ENCODE measurements around the gene ADGRA3.

Gene ADGRA3

GRCh38 chr4:22442956-22443355 is 72.9 kb downstream of the ADGRA3 start:
- TF ChIP-seq PRDM1 (tag by site-specific recombination; IDR thresholded peaks at IDR 0.05), result no peak
- Histone ChIP-seq H3K27ac (ENCODE audit: extremely low read depth, low read depth, low read length) (no peak overlapping the region), H3K4me3 (ENCODE audit: low read depth, low read length) (no peak overlapping the region), H3K4me1 (ENCODE audit: control insufficient read depth, insufficient read depth, low read length) (no peaks in the 10 kb centered on the region), H3K9me3 (ENCODE audit: control insufficient read depth, insufficient read depth, low read depth, low read length) (no peaks in the 10 kb centered on the region), H3K36me3 (ENCODE audit: control insufficient read depth in 2 of 2, insufficient read depth in 1 of 2, low read length in 2 of 2) (peaks cover 0 to 27% of the 10 kb centered on the region in 2 experiments; a peak in 2 of 3 replicates)
- ChIA-PET CTCF (interaction anchor here (0.6 kb wide), 1 partner anchor 41 kb away, joined by 3 read pairs; no protein-coding TSS in a partner anchor), POLR2A (no interaction called here)

- no peak for TF ChIP-seq ZFP3 (tag by site-specific recombination; IDR thresholded peaks at IDR 0.05; ENCODE audit: low read depth)
- TF ChIP-seq, protein P1, sequence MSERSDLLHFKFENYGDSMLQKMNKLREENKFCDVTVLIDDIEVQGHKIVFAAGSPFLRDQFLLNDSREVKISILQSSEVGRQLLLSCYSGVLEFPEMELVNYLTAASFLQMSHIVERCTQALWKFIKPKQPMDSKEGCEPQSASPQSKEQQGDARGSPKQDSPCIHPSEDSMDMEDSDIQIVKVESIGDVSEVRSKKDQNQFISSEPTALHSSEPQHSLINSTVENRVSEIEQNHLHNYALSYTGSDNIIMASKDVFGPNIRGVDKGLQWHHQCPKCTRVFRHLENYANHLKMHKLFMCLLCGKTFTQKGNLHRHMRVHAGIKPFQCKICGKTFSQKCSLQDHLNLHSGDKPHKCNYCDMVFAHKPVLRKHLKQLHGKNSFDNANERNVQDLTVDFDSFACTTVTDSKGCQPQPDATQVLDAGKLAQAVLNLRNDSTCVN (tag by site-specific recombination; optimal IDR thresholded peaks at IDR 0.05), result no peak
- TF ChIP-seq ZSCAN5A (tag by site-specific recombination; IDR thresholded peaks at IDR 0.05), result no peak
- no peak for TF ChIP-seq SP7 (tag by site-specific recombination; IDR thresholded peaks at IDR 0.05)
- TF ChIP-seq ZNF449 (tag by site-specific recombination; IDR thresholded peaks at IDR 0.05), result no peak
- POLR2A ChIA-PET, result interaction anchor here (0.5 kb wide), 1 partner anchor 492 kb away, joined by 3 read pairs; the partner anchor contains the start of gene KCNIP4
Measured at GRCh38 chr4:22440999-22441398, 74.9 kb downstream of the ADGRA3 start.

DNA sequence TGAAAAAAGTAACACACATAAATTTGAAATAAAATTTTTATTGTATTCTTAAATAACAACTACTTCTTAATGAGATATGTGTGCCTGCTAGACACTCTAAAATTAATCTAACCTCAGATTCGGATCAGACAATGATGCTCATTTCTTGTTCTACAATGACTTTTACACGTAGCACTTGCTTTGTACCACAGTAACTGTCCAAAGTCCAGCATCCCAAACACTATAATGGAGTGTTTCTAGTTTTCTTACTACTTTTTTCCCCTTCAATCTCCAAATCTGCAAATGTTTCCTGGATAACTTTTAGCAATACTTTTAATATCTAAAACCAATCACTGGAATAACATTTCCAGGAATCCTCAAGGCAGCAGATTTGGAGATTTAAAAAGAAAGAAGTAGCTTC is 75.9 kb downstream of the ADGRA3 start:
- Histone ChIP-seq H3K4me1 (ENCODE audit: control insufficient read depth, insufficient read depth, low read length) (no peaks in the 10 kb centered on the region), H3K27ac (ENCODE audit: extremely low read depth, low read depth, low read length) (no peak overlapping the region), H3K9me3 (ENCODE audit: control insufficient read depth, insufficient read depth, low read depth, low read length) (no peaks in the 10 kb centered on the region), H3K4me3 (ENCODE audit: low read depth, low read length) (no peak overlapping the region), H3K36me3 (ENCODE audit: control insufficient read depth in 2 of 2, insufficient read depth in 1 of 2, low read length in 2 of 2) (peaks cover 0 to 27% of the 10 kb centered on the region in 2 experiments; a peak in 2 of 3 replicates)
- TF ChIP-seq ZNF768 (tag by site-specific recombination; IDR thresholded peaks at IDR 0.05) (no peak), GLI4 (tag by site-specific recombination; IDR thresholded peaks at IDR 0.05) (no peak), ZNF629 (tag by site-specific recombination; IDR thresholded peaks at IDR 0.05) (no peak), ZNF146 (tag by site-specific recombination; IDR thresholded peaks at IDR 0.05) (no peak), SCRT2 (tag by site-specific recombination; IDR thresholded peaks at IDR 0.05) (no peak)
- ChIA-PET POLR2A (no interaction called here), CTCF (no interaction called here)

More at GRCh38 chr4:22440999-22441398, 74.9 kb downstream of the ADGRA3 start:
- H3K9me3 ChIP-seq (ENCODE audit: control insufficient read depth, insufficient read depth, low read depth, low read length), result no peaks in the 10 kb centered on the region
- CTCF ChIA-PET, result no interaction called here
- no peaks in the 10 kb centered on the region for H3K4me1 ChIP-seq (ENCODE audit: control insufficient read depth, insufficient read depth, low read length)
- peaks cover 0 to 27% of the 10 kb centered on the region in 2 experiments; a peak in 2 of 3 replicates for H3K36me3 ChIP-seq (ENCODE audit: control insufficient read depth in 2 of 2, insufficient read depth in 1 of 2, low read length in 2 of 2)
- H3K4me3 ChIP-seq (ENCODE audit: low read depth, low read length), result no peak overlapping the region
- no peak overlapping the region for H3K27ac ChIP-seq (ENCODE audit: extremely low read depth, low read depth, low read length)

GRCh38 chr4:22435652-22436051 is 80.2 kb downstream of the ADGRA3 start:
- H3K27ac ChIP-seq (ENCODE audit: extremely low read depth, low read depth, low read length), result no peak overlapping the region
- POLR2A ChIA-PET, result no interaction called here
- H3K4me3 ChIP-seq (ENCODE audit: low read depth, low read length), result no peak overlapping the region
- CTCF ChIA-PET, result interaction anchor here (0.6 to 0.7 kb wide), 2 partner anchors 8 to 23 kb away, joined by 3 read pairs; no protein-coding TSS in a partner anchor
- H3K4me1 ChIP-seq (ENCODE audit: control insufficient read depth, insufficient read depth, low read length), result no peaks in the 10 kb centered on the region
- no peaks in the 10 kb centered on the region for H3K9me3 ChIP-seq (ENCODE audit: control insufficient read depth, insufficient read depth, low read depth, low read length)
- H3K36me3 ChIP-seq (ENCODE audit: control insufficient read depth in 2 of 2, insufficient read depth in 1 of 2, low read length in 2 of 2), result peaks cover 0 to 12% of the 10 kb centered on the region in 2 experiments; a peak in 1 of 3 replicates
- TF ChIP-seq ZBTB11 (tag by site-specific recombination; conservative IDR thresholded peaks at IDR 0.05; ENCODE audit: low read depth), result no peak
- TF ChIP-seq ZNF76 (tag by site-specific recombination; IDR thresholded peaks at IDR 0.05; ENCODE audit: borderline replicate concordance, low read depth), result no peak
- TF ChIP-seq FEZF1 (tag by site-specific recombination; IDR thresholded peaks at IDR 0.05), result peak; percentile 77
- peak; percentile 86 for TF ChIP-seq PRDM6 (tag by site-specific recombination; IDR thresholded peaks at IDR 0.05)
- peak; percentile 28; the same call in 1 of the 2 replicates for TF ChIP-seq ZNF423 (tag by site-specific recombination; IDR thresholded peaks at IDR 0.05)
- TF ChIP-seq IKZF3 (tag by site-specific recombination; IDR thresholded peaks at IDR 0.05), result peak; percentile 62
- TF ChIP-seq ZIC2 (tag by site-specific recombination; IDR thresholded peaks at IDR 0.05), result peak; percentile 87
- TF ChIP-seq ZNF791 (tag by site-specific recombination; IDR thresholded peaks at IDR 0.05), result no peak

All from HEK293 (cell line).